ENCODE data around the gene TRIM24.

DNA sequence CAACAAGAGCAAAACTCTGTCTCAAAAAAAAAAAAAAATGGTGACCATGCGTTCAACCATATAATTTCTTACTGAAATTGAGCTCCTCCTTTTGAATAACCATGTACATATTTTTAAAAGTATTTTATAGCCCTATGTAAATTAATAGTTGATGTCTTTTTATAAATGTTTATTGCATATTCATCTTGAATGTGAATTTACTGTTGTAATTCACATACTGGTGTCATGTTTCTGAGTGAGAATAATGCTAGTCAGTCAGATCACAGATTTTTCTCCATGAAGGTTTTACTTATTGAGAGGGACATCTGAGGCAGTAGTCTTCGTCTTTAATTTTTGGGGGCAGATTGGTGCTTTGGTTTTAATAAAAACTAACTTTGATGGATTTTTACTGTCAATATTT, 128.9 kb downstream of the TRIM24 start:
- TF ChIP-seq CTCF (IDR thresholded peaks at IDR 0.05; ENCODE audit: low read depth, low read length): no peak
- no peak for TF ChIP-seq POLR2A (IDR thresholded peaks at IDR 0.05; ENCODE audit: extremely low read depth, insufficient read length)
- TF ChIP-seq MAX (IDR thresholded peaks at IDR 0.05; ENCODE audit: low read depth, low read length): no peak
